ENCODE measurements around the gene FCN1. TPM values are rescaled to one million over a fixed set of nuclear protein-coding genes. Genes with fewer than 3 reads are reported as not detected.

The FCN1 gene
- total and polyA plus RNA-seq, 2 of the 8 experiments (the other 6 are each of a cell fraction or from before 2014, with no cell fraction given), result not detected

GRCh38 chr9:134963546-134963945, 45.8 kb upstream of the FCN1 start:
- no peak for FAIRE-seq
- Histone ChIP-seq H2BK20ac (ENCODE audit: low read length) (no peak overlapping the region), H2BK5ac (ENCODE audit: low read depth, low read length) (no peak overlapping the region), H3K27me3 (replicated peaks in 1 of 4; ENCODE audit: control insufficient read depth in 3 of 4, extremely low read depth in 1 of 4, insufficient read depth in 3 of 4, low read length in 3 of 4) (no peaks in the 10 kb centered on the region), H3K23me2 (ENCODE audit: low read depth, low read length) (no peaks in the 10 kb centered on the region), H2AK5ac (ENCODE audit: low read depth, low read length) (no peak overlapping the region), H3K18ac (ENCODE audit: extremely low read depth, low read length) (no peak overlapping the region), H4K91ac (replicated peaks; ENCODE audit: insufficient read length, low read length) (no peak overlapping the region), H3K4ac (replicated peaks; ENCODE audit: insufficient read length, low read depth, low read length) (no peak overlapping the region), H3K4me1 (replicated peaks in 1 of 4; ENCODE audit: control insufficient read depth in 3 of 4, insufficient read depth in 4 of 4, low read length in 3 of 4) (peaks cover 0 to 15% (median 8%) of the 10 kb centered on the region in 4 experiments; a peak in 4 of 7 replicates), H3K23ac (ENCODE audit: insufficient read length) (no peak overlapping the region), H3K9me3 (ENCODE audit: insufficient read depth in 2 of 2, low read depth in 1 of 2, low read length in 1 of 2) (no peaks in the 10 kb centered on the region), H3K9ac (replicated peaks in 1 of 4; ENCODE audit: extremely low read depth in 1 of 4, low read depth in 3 of 4, low read length in 3 of 4) (no peak overlapping the region), H3K4me2 (ENCODE audit: insufficient read depth in 1 of 2, low read depth in 2 of 2, low read length in 2 of 2) (no peak overlapping the region), H3K14ac (ENCODE audit: insufficient read length) (no peak overlapping the region), H3K79me1 (ENCODE audit: low read depth, low read length) (no peaks in the 10 kb centered on the region), H3K27ac (ENCODE audit: low read depth, low read length) (no peak overlapping the region), H2AFZ (ENCODE audit: low read length) (no peak overlapping the region), H3K36me3 (ENCODE audit: control insufficient read depth in 2 of 4, insufficient read depth in 4 of 4, low read length in 3 of 4) (no peaks in the 10 kb centered on the region), H4K5ac (ENCODE audit: insufficient read length, low read depth, low read length) (no peak overlapping the region), H2BK12ac (ENCODE audit: low read depth, low read length) (no peak overlapping the region), H3K4me3 (ENCODE audit: extremely low read depth in 1 of 4, insufficient read depth in 2 of 4, low read depth in 3 of 4, low read length in 4 of 4) (no peak overlapping the region), H3K56ac (replicated peaks; ENCODE audit: insufficient read length, low read depth, low read length) (no peak overlapping the region), H4K20me1 (replicated peaks in 1 of 2; ENCODE audit: control insufficient read depth in 1 of 2, insufficient read depth in 2 of 2, low read length in 2 of 2) (no peaks in the 10 kb centered on the region), H2BK120ac (replicated peaks; ENCODE audit: low read depth, low read length) (no peak overlapping the region), H2BK15ac (ENCODE audit: low read length) (no peak overlapping the region), H3K79me2 (ENCODE audit: control insufficient read depth in 1 of 2, insufficient read depth in 2 of 2, low read length in 2 of 2) (no peaks in the 10 kb centered on the region), H4K8ac (ENCODE audit: extremely low read depth, insufficient read depth, low read length) (no peak overlapping the region)
- no peak for DNase-seq (ENCODE audit: low read depth in 1 of 2, low spot score in 2 of 2)
- ChIA-PET CTCF (ENCODE audit: partially characterized antibody) (interaction anchor here (0.9 to 1.3 kb wide), 3 partner anchors 9 to 185 kb away, joined by 3 read pairs; no protein-coding TSS in a partner anchor), POLR2A (ENCODE audit: partially characterized antibody) (no interaction called here)
- WGBS, 2 experiments (ENCODE audit: extremely low coverage in 1 of 2, insufficient coverage in 1 of 2, insufficient read length in 1 of 2, insufficient replicate concordance in 2 of 2, low coverage in 1 of 2, low lambda C conversion rate in 2 of 2, missing lambda C conversion rate in 1 of 2), result 98% methylated on average over 17 of the region's 19 CpGs; no CpG with 5 or more reads in 1 of the 2 experiments
- TF ChIP-seq RBBP5 (IDR thresholded peaks at IDR 0.05; ENCODE audit: borderline replicate concordance, low read depth, low read length) (no peak), USF2 (IDR thresholded peaks at IDR 0.05; ENCODE audit: low read length) (no peak), CHD1 (IDR thresholded peaks at IDR 0.05; ENCODE audit: low read depth, low read length) (no peak), POLR2A (IDR thresholded peaks at IDR 0.05; ENCODE audit: control extremely low read depth in 1 of 2, low read depth in 2 of 2, low read length in 2 of 2) (no peak), TEAD4 (IDR thresholded peaks at IDR 0.05; ENCODE audit: low read depth, low read length) (no peak), FOSL1 (IDR thresholded peaks at IDR 0.05; ENCODE audit: insufficient read depth, low read depth, low read length) (no peak)

Data from H1 (cell line).